ENCODE measurements around the gene CSTA. TPM values are rescaled to one million over a fixed set of nuclear protein-coding genes. Genes with fewer than 3 reads are reported as not detected.

CSTA gene
- total RNA-seq, 1 experiment from 2014 or later: not detected

- H3F3A ChIP-seq (ENCODE audit: low read length, unreplicated experiment): no peaks in the 10 kb centered on the region
- CTCF ChIA-PET: interaction anchor here (1.1 to 6.5 kb wide), 2 partner anchors 35 to 51 kb away, joined by 3 to 68 read pairs; no protein-coding TSS in a partner anchor
- intact Hi-C loops (cut with micrococcal nuclease): loop anchor here (2.0 to 10.0 kb wide), 4 partner anchors 241 to 811 kb away; no protein-coding TSS in a partner anchor
- no peaks in the 10 kb centered on the region for H3K9me3 ChIP-seq (ENCODE audit: low read length)
- H3K4me3 ChIP-seq (ENCODE audit: low read length): no peak overlapping the region
- POLR2A ChIA-PET (ENCODE audit: unreplicated experiment): no interaction called here
- TSS peak; percentile 19 for BruUV-seq (replicated peaks)
- no peak overlapping the region for H2AFZ ChIP-seq (ENCODE audit: low read length)
- peaks cover 5% of the 10 kb centered on the region for H3K4me1 ChIP-seq (ENCODE audit: insufficient read depth, low read length)
- DNase-seq: peak; percentile 11
- no peaks in the 10 kb centered on the region for H4K20me1 ChIP-seq (ENCODE audit: low read length)
- H3K36me3 ChIP-seq (ENCODE audit: low read depth, low read length): peaks cover 36% of the 10 kb centered on the region; the same call in 1 of the 2 replicates
- H3K9ac ChIP-seq (ENCODE audit: low read length): no peak overlapping the region
- H3K27me3 ChIP-seq (ENCODE audit: low read length): no peaks in the 10 kb centered on the region
- no peak overlapping the region for H3K4me2 ChIP-seq (ENCODE audit: low read length)
- ATAC-seq: no peak
- H3K27ac ChIP-seq (ENCODE audit: low read length): no peak overlapping the region
- no peaks in the 10 kb centered on the region for H3K79me2 ChIP-seq (ENCODE audit: low read length)
- H3K9me2 ChIP-seq (replicated peaks; ENCODE audit: low read length): no peaks in the 10 kb centered on the region
- TF ChIP-seq EZH2 (IDR thresholded peaks at IDR 0.05; ENCODE audit: low read length, unreplicated experiment) (no peak), EZH2phosphoT487 (IDR thresholded peaks at IDR 0.05; ENCODE audit: borderline replicate concordance, low read length) (no peak), CTCF (conservative IDR thresholded peaks at IDR 0.05; ENCODE audit: low read depth, low read length) (no peak)
Observed at GRCh38 chr3:122357828-122358702, 33.0 kb downstream of the CSTA start.

- Histone ChIP-seq H3K4me3 (ENCODE audit: low read length) (no peak overlapping the region), H3K27ac (ENCODE audit: low read length) (no peak overlapping the region), H3K9ac (ENCODE audit: low read length) (no peak overlapping the region), H3K4me1 (ENCODE audit: insufficient read depth, low read length) (no peaks in the 10 kb centered on the region), H3K9me2 (replicated peaks; ENCODE audit: low read length) (no peaks in the 10 kb centered on the region), H3K79me2 (ENCODE audit: low read length) (peaks cover under 1% of the 10 kb centered on the region; the same call in 1 of the 2 replicates), H3K27me3 (ENCODE audit: low read length) (no peaks in the 10 kb centered on the region), H3K4me2 (ENCODE audit: low read length) (no peak overlapping the region), H2AFZ (ENCODE audit: low read length) (no peak overlapping the region), H3K36me3 (ENCODE audit: low read depth, low read length) (peaks cover 42% of the 10 kb centered on the region; the same call in 1 of the 2 replicates), H4K20me1 (ENCODE audit: low read length) (no peaks in the 10 kb centered on the region), H3K9me3 (ENCODE audit: low read length) (no peaks in the 10 kb centered on the region), H3F3A (ENCODE audit: low read length, unreplicated experiment) (no peaks in the 10 kb centered on the region)
- POLR2A ChIA-PET (ENCODE audit: unreplicated experiment): no interaction called here
- DNase-seq (no peak), ATAC-seq (no peak)
- TF ChIP-seq EZH2 (IDR thresholded peaks at IDR 0.05; ENCODE audit: low read length, unreplicated experiment): no peak
- no peak for TF ChIP-seq CTCF (conservative IDR thresholded peaks at IDR 0.05; ENCODE audit: low read depth, low read length)
- intact Hi-C loops (cut with micrococcal nuclease): loop anchor here (5.0 to 10.0 kb wide), 3 partner anchors 241 to 384 kb away; no protein-coding TSS in a partner anchor
- CTCF ChIA-PET: interaction anchor here (0.6 to 1.1 kb wide), 2 partner anchors 34 to 52 kb away, joined by 3 read pairs; no protein-coding TSS in a partner anchor
- BruUV-seq (replicated peaks): no TSS peak
Observed at GRCh38 chr3:122358703-122359032, 33.6 kb downstream of the CSTA start.

- Histone ChIP-seq H3K9me3 (ENCODE audit: low read length) (no peaks in the 10 kb centered on the region), H3K27me3 (ENCODE audit: low read length) (no peaks in the 10 kb centered on the region), H2AFZ (ENCODE audit: low read length) (no peak overlapping the region), H3K79me2 (ENCODE audit: low read length) (peaks cover 16% of the 10 kb centered on the region), H3K9ac (ENCODE audit: low read length) (no peak overlapping the region), H3K36me3 (ENCODE audit: low read depth, low read length) (peaks cover 56% of the 10 kb centered on the region), H3K4me3 (ENCODE audit: low read length) (no peak overlapping the region), H3K4me1 (ENCODE audit: insufficient read depth, low read length) (peaks cover 25% of the 10 kb centered on the region), H4K20me1 (ENCODE audit: low read length) (no peaks in the 10 kb centered on the region), H3F3A (ENCODE audit: low read length, unreplicated experiment) (peaks cover 3% of the 10 kb centered on the region), H3K9me2 (replicated peaks; ENCODE audit: low read length) (no peaks in the 10 kb centered on the region), H3K27ac (ENCODE audit: low read length) (no peak overlapping the region), H3K4me2 (ENCODE audit: low read length) (no peak overlapping the region)
- ATAC-seq (no peak), DNase-seq (no peak)
- BruUV-seq (replicated peaks): no TSS peak
- TF ChIP-seq EZH2phosphoT487 (IDR thresholded peaks at IDR 0.05; ENCODE audit: borderline replicate concordance, low read length): no peak
- no peak for TF ChIP-seq EZH2 (IDR thresholded peaks at IDR 0.05; ENCODE audit: low read length, unreplicated experiment)
- TF ChIP-seq CTCF (conservative IDR thresholded peaks at IDR 0.05; ENCODE audit: low read depth, low read length): no peak
- POLR2A ChIA-PET (ENCODE audit: unreplicated experiment): no interaction called here
- CTCF ChIA-PET: no interaction called here
- intact Hi-C loops (cut with micrococcal nuclease): no loop called here
Observed at GRCh38 chr3:122362026-122362425, 37.0 kb downstream of the CSTA start.

All from PC-3 (cell line).